ENCODE results near the gene IL5. TPM values are rescaled to one million over a fixed set of nuclear protein-coding genes. Genes with fewer than 3 reads are reported as not detected.

IL5 gene
- total and polyA plus RNA-seq, 2 of the 13 experiments (the other 11 are each of a cell fraction or from before 2014, with no cell fraction given): not detected

GRCh38 chr5:132495667-132496190, 47.6 kb downstream of the IL5 start (continued):
- TF ChIP-seq ARID4A (CRISPR knock-in tag; IDR thresholded peaks at IDR 0.05; ENCODE audit: borderline replicate concordance): peak; percentile 35; the same call in 1 of the 2 replicates
- 0 out of 2 replicates have a peak, but pooled peaks have one; percentile 43 for TF ChIP-seq MTERF4 (CRISPR knock-in tag; IDR thresholded peaks at IDR 0.05)
- TF ChIP-seq STAT5B (CRISPR knock-in tag; IDR thresholded peaks at IDR 0.05): no peak
- TF ChIP-seq KDM3A (CRISPR knock-in tag; IDR thresholded peaks at IDR 0.05; ENCODE audit: low read depth): peak; percentile 41; the same call in 1 of the 2 replicates
- peak; percentile 39; the same call in 1 of the 2 replicates for TF ChIP-seq ZIK1 (CRISPR knock-in tag; IDR thresholded peaks at IDR 0.05; ENCODE audit: borderline replicate concordance, low read depth)
- TF ChIP-seq ZNF570 (CRISPR knock-in tag; IDR thresholded peaks at IDR 0.05; ENCODE audit: borderline replicate concordance): no peak
- TF ChIP-seq GATAD1 (CRISPR knock-in tag; IDR thresholded peaks at IDR 0.05): peak; percentile 20; the same call in 1 of the 2 replicates
- TF ChIP-seq ARID2 (CRISPR knock-in tag; IDR thresholded peaks at IDR 0.05; ENCODE audit: borderline replicate concordance): no peak
- no peak for TF ChIP-seq PHB2 (IDR thresholded peaks at IDR 0.05; ENCODE audit: partially characterized antibody)
- TF ChIP-seq ZNF761 (CRISPR knock-in tag; conservative IDR thresholded peaks at IDR 0.05): no peak
- TF ChIP-seq IKZF4 (CRISPR knock-in tag; IDR thresholded peaks at IDR 0.05; ENCODE audit: borderline replicate concordance, low read depth, not compliant biosample characterization): peak; percentile 26
- TF ChIP-seq HNF1A (IDR thresholded peaks at IDR 0.05; ENCODE audit: low read depth): no peak
- no peak for TF ChIP-seq HNF1A (CRISPR knock-in tag; IDR thresholded peaks at IDR 0.05; ENCODE audit: borderline replicate concordance)
- TF ChIP-seq FOXA3 (CRISPR knock-in tag; IDR thresholded peaks at IDR 0.05): peak; percentile 20; the same call in 1 of the 2 replicates
- peak; percentile 60 for TF ChIP-seq HNRNPL (IDR thresholded peaks at IDR 0.05; ENCODE audit: low read depth, low read length)
- 0 out of 2 replicates have a peak, but pooled peaks have one; percentile 15 for TF ChIP-seq THAP11 (CRISPR knock-in tag; IDR thresholded peaks at IDR 0.05)
- TF ChIP-seq ZNF605 (CRISPR knock-in tag; IDR thresholded peaks at IDR 0.05): peak; percentile 49; the same call in 1 of the 2 replicates
- peak; percentile 94 for TF ChIP-seq UBTF (CRISPR knock-in tag; IDR thresholded peaks at IDR 0.05)

Data from HepG2 (cell line).